Posterior vena cava (tissue), 2 donors: Measurements from ENCODE around the gene EEPD1. TPM values are rescaled to one million over a fixed set of nuclear protein-coding genes. Genes with fewer than 3 reads are reported as not detected.
"Not testable (repeated sequence)": the region's sequence is repeated elsewhere in the genome, so short reads cannot be mapped to it uniquely, and the experiment has no call there.

Experiments
- DNase-seq: peaks from one replicate; pipeline ENCODE4 v3.0.0-alpha.2; 2020; ENCODE audit warnings: low spot score
- intact Hi-C, 2 donors: fragments of 100-400 bp; cut with DNase I; formaldehyde crosslinking; loops; one replicate each; pipeline versions ENCODE4 v1.14.1 to v1.14.2; 2022 to 2023
- total RNA-seq, 2 donors: library from RNA; stranded (reverse); fragmentation: NEBNext Ultra II Directional; extraction: Animal tissue kit (Norgen Biotek cat#: 25700); gene quantifications; one replicate each; pipeline ENCODE4 v1.2.1, GENCODE V29; 2021
- donor health status: DM: yes; HTN: yes; CAD: no.
- donor health status: DM: yes; HTN: yes; CAD: no.

Gene EEPD1
- total RNA-seq, 2 donors from 2014 or later, result 9.7 to 10.4 TPM

DNA sequence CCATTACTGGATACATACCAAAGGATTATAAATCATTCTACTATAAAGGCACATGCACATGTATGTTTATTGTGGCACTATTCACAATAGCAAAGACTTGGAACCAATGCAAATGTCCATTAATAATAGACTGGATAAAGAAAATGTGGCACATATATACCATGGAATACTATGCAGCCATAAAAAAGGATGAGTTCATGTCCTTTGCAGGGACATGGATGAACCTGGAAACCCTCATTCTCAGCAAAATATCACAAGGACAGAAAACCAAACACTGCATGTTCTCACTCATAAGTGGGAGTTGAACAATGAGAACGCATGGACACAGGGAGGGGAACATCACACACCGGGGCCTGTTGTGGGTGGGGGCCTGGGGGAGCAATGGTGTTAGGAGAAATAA, 27.4 kb upstream of the EEPD1 start:
- intact Hi-C loops, DNase-seq: not testable (repeated sequence)

DNA sequence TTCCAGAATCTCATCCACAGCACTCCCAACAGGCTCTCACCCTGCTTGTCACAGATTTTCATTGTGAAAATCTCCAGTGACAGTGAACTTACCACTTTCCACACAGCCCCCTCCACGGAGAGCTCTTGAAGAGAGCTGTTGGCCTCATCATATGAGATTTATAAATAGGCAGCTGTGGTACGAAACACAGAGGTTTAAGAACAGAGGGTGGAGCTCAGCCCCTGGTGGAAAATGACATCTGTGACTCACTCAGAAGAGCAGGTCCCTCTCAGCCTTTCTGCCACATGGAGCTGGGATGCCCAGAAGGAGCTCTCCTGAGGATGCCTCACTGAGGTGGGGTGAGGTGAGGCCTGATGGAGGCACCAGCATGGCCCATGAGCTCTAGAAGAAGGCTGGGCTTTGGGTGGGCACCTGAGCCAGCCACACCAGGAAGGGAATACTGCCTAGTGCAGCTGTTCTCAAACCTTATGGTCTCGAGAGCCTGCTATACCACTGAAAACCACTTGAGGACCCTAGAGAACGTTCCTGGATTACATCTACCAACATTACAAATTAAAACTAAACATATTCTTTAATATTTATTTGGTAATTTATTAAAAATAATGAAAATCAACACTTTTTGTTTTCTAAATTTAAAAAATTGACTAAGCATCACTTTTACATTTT, 25.8 kb upstream of the EEPD1 start:
- intact Hi-C loops, result no loop called here
- DNase-seq, result no peak

DNA sequence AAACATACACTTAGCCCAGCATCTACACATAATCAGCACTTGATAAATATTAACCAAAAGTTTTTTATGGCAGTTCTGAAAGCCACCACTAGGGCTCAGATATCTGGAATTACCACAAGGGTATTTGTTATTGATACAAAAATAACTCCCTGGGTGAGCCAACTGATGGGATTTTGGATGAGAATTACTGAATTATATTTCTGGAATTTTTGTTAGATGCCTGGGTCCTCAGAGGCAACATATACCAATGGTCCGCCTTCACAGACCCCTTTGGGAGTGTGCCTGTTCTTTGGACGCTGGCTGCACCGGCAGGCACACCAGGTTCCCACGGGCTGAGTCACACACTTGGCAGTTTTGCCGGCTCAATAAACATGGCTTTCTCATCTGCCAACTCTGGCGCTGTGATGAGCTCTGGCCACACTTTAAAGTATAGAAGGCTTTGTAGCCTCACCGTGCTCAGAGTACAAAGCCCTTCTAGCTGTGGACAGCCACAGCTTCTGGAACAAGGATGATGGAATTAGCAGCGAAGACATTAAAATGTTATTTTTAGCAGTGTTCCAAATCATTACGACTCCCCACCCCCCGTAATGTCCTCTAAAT, 24.5 kb upstream of the EEPD1 start:
- intact Hi-C loops, result no loop called here
- DNase-seq, result peak; percentile 91

DNA sequence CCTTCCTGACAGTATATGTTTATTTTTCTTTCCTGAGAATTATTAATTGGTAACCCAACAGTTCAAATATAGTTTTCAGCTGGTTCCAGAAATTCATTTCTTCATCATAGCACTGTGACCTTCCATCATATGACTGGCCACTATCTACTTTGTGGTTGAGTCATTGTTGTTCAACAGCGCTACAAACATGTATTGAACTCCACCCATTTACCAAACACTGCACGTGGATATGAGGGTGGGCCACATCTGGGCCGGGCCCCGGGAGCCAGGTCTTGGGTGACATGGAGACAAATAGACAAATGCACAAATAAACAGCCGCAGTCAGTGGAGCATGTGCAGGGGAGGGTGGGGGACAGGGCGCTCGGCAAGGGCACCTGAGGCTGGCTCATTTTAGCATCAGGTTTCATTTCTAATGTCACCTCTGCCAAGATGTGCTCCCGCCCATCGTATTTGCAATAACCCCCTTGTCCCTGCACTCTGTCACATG, 24.0 kb upstream of the EEPD1 start:
- DNase-seq, result no peak
- intact Hi-C loops, result no loop called here

DNA sequence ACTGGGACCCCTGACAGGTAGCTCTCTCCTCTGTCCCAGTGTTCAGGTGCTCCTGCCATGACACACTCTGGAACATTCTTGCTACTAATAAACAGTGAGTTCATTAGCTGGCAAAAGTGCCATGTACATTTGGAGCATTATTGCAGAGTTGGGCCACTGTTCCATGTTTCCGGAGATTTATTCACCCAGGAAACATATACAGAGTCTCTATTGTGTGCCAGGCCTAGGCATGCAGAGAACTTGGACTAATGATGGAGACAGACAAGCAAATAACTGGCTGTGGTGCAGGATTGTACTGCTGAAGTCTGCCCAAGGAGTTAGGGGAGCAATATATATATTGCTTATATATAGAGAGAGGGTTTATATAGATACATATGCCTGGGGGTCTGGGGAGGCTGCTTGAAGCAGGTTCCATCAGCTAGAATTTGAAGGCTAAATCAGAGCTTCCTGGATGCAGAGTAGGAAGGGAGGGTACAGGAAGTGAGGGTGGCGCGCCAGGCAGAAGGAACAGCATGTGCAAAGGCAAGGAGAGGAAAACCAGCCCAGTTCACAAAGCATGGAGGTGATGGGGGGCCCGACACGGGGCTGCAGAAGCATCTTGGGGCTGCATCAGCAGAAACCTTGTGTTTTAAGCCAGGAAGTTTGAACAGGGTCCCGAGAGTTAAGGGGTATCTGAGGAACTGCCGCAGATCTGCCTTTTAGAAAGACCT, 22.7 kb upstream of the EEPD1 start:
- no peak for DNase-seq
- intact Hi-C loops, result loop anchor here in 1 of 2 donors (5.0 kb wide), 1 partner anchor 1398 kb away; no protein-coding TSS in a partner anchor

DNA sequence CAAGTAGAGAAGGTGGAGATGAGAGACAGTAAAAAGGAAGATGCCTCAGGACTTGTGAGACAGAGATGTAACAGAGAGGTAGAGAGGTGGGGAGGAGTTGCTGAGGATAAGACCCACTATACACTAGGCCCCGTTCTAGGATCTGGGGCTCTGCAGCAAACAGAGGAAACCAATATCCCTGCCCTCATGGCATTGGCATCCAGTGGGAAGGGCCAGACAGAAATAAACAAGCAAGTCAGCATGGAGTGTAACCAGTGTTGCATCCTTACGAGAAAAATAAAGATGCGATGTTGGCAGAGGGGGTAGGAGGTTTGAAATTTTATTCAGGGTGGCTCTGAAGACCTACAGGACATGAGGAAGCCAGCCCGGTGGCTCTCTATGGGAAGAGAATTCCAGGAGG, 22.0 kb upstream of the EEPD1 start:
- intact Hi-C loops, result loop anchor here in 1 of 2 donors (5.0 kb wide), 1 partner anchor 1399 kb away; no protein-coding TSS in a partner anchor
- DNase-seq, result no peak

DNA sequence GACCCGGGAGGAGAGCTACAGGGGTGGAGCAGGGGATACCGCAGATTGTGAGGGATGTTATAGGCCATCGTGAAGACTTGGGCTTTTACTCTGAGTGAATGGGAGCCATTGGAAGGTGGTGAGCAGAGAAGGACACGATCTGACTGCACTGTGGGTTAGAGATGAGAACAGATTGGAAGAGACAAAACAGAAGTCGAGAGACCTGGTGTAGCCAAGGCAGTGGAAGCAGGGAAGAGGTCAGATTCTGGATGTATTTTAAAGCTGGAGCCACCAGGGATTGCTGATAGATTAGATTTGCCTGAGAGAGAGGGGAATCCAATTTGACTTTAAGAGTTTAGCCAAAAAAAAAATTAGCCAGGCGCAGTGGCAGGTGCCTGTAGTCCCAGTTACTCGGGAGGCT, 21.6 kb upstream of the EEPD1 start:
- DNase-seq, result no peak
- intact Hi-C loops, result loop anchor here in 1 of 2 donors (5.0 kb wide), 1 partner anchor 1399 kb away; no protein-coding TSS in a partner anchor

DNA sequence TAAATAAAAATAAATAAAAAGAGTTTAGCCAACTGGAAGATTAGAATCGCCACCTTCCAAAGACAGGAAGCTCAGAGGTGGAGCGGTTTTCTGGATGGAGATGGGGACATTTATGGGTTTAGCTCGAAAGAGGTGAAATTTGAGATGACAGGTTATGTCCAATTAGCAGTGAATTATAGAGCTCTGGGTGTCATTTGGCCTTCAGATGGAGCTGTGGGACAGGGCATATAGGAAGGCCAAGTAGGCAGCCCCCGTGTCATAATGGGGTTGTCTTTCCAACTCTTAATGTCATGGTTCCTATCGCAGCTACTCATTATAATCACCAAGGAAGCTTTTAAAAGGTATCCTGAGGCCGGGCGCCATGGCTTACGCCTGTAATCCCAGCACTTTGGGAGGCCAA, 21.0 kb upstream of the EEPD1 start:
- DNase-seq, result no peak
- intact Hi-C loops, result loop anchor here in 1 of 2 donors (5.0 kb wide), 1 partner anchor 1400 kb away; no protein-coding TSS in a partner anchor

DNA sequence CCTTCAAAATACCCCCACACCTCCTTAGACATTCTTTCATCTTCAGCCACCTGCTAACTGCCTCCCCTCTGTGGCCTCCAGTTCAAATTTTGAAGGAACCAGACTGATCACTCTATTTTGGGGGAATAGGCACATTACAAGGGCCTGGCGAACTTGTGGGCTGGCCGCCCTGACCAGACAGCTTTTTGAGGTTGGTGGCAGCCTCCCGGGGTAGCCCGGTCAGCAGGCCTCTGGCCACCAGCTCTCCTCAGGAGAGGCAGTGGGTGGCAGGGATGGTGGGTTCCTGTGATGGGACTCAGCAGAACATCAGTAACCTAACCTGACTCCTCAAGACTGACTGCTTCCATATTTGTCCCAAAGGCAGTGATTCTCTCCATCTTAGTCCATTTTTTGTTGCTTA, 17.4 kb upstream of the EEPD1 start:
- intact Hi-C loops, result no loop called here
- no peak for DNase-seq

DNA sequence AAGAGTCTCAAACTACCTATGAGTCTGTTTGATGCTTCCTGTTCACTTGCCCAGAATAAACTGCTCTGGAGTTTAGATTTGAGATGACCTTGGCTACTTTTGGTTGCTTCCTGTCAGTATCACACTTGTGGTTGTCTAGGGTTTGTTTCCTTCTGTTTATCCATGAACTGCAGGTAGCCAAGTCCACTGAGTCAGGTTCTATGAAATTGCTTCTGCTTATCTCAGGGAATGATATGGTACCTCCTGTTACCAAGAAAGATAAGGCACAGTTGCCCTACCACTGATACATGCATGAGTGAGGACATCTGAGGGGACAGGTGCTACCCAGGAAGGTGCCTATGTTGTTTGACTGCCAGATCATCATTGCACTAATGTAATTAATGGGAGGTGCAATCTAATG, 15.8 kb upstream of the EEPD1 start:
- no peak for DNase-seq
- intact Hi-C loops, result no loop called here

DNA sequence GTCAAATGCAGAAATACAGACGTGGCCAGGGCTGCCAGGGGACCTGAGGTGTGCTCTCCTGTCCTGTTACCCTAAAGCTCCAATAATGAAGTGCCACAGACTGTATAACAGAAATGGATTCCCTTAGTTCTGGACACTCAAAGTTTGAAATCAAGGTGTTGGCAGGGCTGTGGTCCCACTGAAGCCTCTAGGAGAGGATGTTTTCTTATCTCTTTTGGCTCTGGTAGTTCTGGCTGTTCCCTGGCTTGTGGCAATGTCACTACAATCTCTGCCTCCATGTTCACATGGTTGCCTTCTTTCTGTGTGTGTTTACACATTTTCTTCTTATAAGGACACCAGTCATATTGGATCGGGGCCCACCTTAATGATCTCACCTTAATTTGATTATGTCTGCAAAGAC, 15.3 kb upstream of the EEPD1 start:
- DNase-seq, result no peak
- intact Hi-C loops, result no loop called here

DNA sequence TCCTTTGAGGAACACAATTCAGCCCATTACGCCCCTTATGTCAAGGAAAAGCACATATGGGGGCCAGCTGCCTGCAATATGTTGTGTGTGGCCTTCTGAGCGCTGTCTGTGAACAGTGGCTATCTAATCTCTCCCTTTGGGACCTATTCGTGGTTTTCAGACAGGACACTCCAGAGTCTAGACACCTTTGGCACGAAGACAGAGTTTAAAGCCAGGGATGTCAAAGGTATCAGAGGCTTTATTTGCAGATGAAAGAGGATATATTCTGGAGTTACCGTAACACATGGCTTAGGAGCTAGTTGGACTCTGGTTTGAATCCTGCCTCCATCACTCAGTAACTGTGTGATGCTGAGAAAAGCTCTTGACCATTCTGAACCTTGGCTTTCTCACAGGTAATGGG, 14.8 kb upstream of the EEPD1 start:
- no peak for DNase-seq

DNA sequence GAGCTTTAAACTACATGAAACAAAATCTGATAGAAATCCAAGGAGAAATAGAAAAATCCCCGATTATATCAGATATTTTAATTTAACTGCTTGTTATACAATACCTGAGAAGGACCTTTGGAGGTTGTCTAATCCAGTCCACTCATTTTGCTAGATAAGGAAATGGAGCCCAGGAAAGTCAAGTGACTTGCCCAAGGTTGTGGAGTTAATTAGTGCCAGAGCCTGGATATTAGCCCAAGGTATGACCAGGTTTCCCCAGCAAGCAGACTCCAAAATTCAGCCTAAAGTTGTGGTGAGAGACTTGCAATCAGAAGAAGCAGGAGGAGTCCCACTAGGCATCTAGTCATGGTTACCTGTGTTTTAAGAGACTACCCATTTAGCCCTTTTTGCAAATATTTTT, 11.7 kb upstream of the EEPD1 start:
- intact Hi-C loops, result no loop called here
- no peak for DNase-seq

More for the DNA sequence above, 14.8 kb upstream of the EEPD1 start:
- intact Hi-C loops, result no loop called here

DNA sequence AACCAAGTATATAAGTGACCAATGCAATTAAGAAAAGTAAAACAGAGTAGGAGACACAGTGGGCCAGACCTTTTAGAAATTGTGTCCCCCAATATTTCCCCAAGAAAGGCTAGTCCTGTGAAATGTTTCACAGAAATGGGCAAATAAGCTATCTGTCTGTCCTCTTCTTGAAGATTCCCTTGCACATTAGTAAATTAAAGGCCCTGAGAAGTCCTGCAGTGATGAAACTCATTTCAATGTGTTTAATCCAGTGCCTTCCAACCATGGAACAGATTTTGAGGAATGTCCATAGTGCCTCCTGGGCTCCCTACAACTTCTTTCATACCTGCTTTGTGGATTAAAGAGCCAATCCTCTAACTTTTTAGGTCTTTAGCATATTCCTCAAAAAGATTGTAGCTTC, 11.2 kb upstream of the EEPD1 start:
- no peak for DNase-seq
- intact Hi-C loops, result no loop called here

DNA sequence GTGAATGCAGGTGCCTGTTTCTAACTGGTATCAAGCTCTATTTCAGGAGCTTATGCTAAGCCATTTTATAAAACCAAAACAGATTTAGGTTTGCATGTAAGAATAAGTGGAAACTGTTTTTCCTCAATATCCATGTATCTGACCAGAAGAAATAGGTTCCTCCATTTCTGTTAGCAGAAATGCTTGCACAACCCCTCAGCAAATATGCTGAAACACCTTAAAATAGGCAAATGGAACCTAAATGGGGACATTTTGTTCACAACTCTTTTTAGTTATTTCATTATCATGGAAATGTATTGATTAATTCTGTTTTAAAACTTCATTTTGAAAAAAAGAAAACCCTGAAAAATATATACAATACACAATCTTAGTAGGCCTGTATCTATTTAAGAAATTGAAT, 8.9 kb upstream of the EEPD1 start:
- DNase-seq, result no peak

DNA sequence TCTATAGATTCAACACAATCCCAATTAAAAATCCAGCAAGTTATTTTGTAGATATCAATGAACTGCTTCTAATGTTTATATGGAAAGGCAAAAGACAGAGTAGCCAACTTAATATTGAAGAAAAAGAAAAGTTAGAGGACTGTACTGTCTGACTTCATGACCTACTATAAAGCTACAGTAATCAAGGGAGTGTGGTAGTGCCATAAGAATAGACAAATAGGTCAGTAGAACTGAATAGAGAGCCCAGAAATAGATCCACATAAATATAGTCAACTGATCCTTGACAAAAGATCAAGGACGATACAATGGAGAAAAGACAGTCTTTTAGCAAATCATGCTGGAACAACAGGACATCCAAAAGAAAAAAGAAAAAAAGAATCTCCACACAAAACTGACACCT, 7.4 kb upstream of the EEPD1 start:
- intact Hi-C loops, result no loop called here
- no peak for DNase-seq

More for the DNA sequence above, 8.9 kb upstream of the EEPD1 start:
- intact Hi-C loops, result no loop called here

DNA sequence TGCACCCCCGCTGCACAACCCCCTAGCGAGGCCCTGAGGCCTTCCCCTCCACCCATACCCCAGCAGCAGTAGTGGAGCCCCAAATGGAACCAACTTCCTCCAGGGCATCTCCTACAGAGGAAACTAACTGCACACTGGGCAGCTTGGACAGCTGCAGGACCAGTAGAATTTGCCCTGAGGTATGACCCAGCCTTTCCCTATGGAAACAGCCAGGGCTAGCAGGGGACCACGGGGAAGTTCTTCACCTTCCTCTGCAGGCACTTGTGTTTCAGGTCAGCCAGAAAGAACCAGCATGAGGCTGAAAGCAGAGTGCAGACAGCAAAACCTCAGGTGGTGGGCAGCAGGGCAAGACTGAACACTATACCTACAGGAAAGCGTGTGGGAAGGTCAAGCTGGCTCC, 5.7 kb upstream of the EEPD1 start:
- no peak for DNase-seq
- intact Hi-C loops, result no loop called here

DNA sequence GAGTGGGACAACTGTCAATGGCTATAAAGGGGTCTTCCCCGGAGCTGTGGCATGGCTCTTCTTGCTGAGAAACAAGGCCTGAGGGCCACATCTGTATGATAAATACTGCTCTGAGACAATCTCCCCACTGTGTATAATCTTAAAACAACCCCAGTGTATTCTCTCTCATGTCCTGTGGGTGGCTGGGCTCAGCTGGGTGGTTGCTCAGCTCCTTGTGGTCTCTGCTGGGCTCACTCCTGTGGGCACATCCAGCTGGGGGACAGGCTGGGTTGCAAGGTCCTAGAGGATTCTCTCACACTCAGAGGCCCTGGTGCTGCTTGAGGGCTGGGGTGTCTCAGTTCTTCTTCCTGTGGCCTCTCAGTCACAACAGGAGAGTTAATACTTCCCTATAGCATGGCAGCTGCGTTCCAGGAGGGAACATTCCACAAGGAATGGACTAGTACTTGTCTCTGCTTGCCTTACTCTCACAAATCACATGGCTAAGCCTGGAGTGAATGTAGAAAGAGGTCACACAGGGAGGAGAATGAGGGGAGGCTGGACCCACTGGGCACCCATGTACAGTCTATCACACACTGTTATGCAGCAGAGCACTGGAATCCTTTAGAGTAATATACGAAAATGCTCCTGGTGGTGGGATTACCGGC, 4.5 kb upstream of the EEPD1 start:
- intact Hi-C loops, result no loop called here
- no peak for DNase-seq

DNA sequence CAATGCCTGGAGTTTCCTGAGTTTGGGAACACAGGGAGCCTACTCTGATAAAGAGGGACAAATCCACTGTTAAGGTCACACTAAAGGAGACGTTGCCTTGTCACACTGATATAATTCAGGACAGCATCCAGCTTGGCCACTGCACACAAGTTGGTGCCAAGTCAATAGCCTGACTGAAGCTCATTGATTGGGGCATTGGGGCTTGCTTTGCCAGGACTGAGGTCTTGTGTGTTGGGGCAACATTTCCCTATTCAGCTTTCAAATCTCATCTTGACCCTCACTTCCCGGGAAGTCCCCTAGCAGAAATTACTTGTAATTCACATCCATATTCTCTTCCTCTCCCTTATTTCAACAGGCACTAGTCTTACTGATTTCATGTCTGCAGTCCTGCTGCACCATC, 3.8 kb upstream of the EEPD1 start:
- DNase-seq, intact Hi-C loops: not testable (repeated sequence)
